HG03575 (cell line): ENCODE data around the gene NBAS.

Source experiments
- ATAC-seq: cut with Tn5 transposase; IDR thresholded peaks from one replicate; pipeline ENCODE4 v1.9.1; 2021; ENCODE audit not compliant: unreplicated experiment, insufficient number of reproducible peaks, low FRiP score; ENCODE audit errors: extremely low read depth

The NBAS gene

DNA sequence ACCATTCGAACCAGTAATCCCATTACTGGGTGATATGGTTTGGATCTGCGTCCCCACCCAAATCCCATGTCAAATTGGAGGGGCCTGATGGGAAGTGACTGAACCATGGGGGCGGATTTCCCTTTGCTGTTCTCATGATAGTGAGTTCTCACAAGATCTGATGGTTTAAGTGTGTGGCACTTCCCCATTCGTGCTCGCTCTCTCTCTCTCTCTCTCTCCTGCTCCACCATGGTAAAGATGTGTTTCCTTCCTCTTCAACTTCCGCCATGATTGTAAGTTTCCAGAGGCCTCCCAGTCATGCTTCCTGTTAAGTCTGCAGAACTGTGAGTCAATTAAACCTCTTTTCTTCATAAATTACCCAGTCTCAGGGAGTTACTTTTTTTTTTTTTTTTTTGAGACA, 62.6 kb downstream of the NBAS start:
- ATAC-seq: no peak

DNA sequence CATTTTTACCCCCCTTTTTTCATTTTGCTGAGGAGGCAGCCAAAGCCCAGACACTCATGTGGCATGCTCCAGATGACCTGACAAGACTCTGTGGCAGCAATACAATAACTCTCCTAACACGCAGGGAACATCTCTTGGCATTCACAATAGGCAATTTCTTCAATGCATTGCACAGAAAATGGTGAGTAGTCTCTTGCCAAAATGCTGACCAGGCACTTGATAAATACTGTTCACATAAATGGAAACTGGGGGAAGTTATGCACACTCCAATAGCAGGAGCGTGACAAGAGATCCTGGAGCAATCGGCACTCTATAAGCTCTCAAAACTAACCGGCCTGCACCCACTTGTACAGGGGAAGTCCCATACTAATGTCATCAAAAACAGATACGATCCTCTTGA, 66.3 kb downstream of the NBAS start:
- ATAC-seq: no peak

DNA sequence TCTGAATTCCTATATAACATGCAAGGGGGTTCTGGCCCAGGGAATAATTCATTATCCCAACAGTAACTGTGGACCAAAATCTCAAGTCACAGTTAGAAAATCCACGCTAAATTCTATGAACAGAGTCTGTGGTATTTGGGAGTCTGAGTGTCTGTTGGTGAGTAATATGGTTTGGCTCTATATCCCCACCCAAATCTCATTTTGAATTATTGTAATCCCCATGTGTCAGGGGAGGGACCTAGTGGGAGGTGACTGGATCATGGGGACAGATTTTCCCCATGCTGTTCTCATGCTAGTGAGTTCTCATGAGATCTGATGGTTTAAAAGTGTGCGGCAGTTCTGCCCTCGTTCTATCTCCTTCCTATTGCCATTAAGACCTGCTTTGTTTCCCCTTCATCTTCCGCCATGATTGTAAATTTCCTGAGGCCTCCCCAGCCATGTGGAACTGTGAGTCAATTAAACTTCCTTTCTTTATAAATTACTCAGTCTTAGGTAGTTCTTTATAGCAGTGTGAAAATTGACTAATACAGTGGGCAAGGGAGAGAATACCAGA, 68.3 kb downstream of the NBAS start:
- ATAC-seq: no peak

DNA sequence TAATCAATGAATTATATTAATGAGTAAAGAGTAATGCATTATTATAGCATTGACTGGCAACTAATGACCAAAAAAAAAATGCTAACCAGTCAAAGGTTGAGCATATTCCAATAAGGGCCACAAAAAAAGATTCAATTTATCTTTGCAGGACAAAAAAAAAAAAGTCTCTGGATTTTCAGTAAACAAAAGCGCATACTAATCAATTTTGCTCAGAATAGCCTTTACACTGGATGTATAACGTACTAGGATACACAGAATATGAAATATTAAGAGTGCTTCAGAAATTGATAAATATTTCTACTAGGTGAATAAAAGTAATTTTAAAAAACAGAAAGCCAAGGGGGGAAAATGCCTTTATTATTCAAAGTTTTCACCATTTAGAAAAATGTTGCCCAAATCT, 74.4 kb downstream of the NBAS start:
- ATAC-seq: no peak

DNA sequence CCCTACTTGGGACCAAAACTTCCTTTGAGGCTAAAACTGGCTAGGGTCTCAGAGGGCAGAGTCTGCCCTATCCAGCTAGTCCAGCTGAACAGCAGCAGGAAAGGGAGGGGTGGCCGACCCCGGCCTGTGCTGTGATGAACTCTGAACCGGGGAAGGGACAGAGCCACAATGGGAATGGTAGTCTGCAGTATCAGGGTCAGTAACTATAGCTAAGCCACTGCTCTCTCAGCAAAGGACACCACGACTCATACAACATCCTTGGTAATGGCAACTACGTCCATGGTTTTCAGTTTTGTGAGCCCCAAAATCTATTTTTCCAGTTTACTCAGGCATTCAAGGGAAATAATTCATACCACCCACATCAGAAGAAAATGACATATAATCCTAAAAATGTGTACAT, 75.2 kb downstream of the NBAS start:
- ATAC-seq: no peak

DNA sequence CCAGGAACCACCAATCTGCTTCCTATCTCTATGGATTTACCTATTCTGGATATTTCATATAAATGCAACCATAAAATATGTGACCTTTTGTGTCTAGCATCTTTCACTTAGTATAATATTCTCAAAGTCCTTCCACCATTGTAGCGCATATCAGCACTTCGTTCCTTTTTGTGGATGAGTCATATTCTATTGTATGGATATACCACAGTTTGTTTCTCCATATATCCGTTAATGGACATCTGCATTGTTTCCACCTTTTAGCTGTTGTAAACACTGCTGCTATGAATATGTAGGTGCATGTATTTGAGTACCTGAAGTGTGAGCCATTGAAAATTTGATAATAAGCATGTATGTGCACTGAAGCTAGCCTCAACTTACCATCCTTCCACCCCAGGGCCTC, 80.1 kb downstream of the NBAS start:
- no peak for ATAC-seq

DNA sequence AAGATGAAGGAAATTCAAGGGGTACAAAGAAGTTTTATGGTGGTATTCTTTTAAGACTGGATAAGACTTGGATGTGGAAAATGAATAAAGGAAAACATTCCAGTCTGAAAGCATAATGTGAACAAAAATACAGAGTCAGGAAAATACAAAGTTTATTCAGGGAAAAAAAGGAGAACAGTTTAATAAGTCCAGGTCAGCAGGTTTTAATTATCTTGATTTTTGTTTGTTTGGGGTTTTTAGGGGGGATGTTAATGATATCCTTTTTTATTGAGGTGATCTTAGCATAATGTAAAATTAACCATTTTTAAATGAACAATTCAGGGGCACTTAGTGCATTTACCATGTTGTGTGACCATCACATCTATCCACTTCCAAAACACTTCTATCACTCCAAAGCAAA, 80.6 kb downstream of the NBAS start:
- ATAC-seq: no peak

DNA sequence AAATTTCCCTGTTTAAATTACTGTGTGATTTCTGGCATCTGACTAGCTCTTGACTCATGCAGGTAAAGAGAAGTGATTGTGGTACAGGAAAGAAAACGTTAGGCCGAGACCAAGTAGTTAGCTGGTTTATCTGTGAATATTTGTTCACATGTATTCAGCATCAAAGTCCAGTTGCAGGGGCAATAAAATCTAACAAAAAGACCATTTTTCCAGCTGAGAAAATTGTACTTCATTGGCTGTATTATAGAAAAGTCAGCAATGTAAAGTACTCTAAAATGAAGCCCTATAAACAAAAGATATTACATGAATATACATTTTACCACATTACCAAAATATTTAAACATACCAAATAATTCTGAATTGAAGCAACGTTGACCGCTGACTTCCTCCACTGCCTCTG, 88.3 kb downstream of the NBAS start:
- no peak for ATAC-seq

DNA sequence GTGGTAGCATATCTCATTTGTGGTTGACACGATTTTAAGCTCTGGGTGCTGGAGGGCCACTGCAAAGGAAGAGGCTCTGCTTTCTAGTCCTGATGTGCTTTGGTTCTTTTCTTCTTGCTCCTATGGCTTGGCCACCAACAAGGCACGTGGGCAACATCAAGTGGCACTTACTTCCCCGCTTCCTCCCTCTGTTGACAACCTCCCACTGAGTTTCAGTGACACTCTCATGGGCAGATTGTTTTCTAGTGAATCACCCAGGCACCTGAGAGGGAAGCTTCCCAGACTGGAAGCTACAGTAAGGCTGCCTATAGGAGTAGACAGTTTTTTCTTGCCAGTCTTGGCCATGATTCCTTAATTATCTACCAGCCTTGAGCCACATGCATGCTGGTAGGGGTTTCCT, 89.0 kb downstream of the NBAS start:
- no peak for ATAC-seq

DNA sequence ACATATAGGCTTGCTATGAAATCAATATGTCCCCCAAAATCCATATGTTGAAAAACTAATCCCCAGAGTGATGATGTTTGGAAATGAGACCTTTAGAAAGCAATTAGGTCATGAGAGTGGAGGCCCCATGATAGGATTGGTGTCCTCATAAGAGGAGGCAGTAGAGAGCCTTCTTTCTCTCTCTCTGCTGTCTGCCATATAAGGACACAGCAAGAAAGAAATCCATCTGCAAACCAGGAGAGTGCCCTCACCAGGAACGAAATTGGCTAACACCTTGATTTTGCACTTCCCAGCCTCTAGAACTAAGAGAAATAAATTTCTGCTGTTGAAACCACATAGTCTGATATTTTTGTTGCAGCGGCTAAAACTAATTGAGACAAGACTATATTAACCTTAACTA, 89.5 kb downstream of the NBAS start:
- ATAC-seq: no peak

DNA sequence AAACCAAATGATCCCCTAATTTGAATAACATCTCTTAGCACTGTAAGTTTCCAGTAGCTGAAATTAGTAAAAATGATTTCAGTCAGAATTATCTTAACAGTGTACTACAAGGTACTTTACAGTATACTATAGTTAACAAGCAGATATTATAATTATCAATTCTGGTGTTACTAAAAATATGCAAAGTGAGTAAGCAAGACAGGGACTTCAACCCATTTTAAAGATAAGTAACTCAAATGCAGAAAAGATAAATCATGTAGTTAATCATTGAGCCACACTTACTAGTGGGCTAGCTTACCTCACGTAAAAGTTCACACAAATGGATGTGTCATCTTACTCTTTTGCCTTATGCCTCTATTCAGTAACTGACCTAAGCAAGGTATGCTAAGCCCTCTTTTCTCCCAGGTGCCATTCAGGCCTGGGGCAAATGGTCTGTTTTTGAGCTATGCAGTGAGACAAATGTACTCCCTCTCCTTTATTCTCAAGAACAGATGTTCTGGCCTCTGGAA, 101.0 kb downstream of the NBAS start:
- ATAC-seq: no peak

DNA sequence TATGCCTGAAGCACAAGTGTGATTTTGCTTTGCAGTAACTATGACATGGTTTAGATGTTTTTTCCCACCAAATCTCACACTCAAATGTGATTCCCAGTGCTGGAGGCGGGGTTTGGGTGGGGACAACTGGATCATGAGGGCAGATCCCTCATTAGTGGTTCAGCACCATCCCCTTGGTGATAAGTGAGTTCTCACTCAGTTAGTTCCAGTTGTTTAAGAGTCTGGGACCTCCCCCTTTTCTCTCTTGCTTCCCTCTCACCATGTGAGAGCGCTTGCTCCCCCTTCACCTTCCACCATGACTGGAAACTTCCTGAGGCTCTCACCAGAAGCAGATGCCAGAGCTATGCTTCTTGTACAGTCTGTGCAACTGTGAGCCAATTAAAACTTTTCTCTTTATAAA, 102.9 kb downstream of the NBAS start:
- ATAC-seq: no peak

DNA sequence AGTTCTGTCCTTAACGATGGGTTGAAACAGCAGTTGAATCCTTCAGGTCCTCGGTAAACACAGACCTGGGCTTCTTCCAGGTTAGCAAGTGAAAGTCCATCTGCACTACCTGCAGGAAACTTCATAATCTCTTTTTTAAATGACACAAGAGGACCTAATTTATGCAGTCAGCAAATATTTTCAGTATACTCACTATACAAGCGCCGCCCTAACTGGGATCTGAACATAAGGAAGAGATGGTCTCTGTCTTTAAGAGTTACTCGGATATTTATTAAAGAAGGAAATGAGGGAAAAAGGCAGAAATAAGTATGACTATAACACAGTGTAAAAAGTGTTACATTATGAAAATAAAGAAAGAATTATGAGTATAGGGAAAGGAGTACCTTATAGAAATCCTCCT, 103.3 kb downstream of the NBAS start:
- no peak for ATAC-seq

DNA sequence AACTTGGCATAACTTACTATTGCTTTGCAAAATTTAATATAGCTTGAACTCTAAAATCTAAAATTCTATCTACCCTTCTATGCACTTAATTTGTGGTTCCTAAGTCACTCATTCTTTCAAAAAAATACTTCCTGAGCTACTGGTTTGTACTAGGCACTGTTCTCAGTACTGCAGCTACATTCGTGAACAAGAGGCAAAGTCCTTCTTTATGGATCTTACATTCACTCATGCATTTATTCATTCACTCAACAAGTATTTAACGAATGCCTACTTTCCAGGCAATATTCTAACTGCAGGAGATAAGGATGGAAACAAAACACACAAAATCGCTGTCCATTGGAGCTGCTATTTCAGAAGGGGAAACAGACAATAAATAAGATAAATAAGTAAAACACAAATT, 104.8 kb downstream of the NBAS start:
- ATAC-seq: no peak

DNA sequence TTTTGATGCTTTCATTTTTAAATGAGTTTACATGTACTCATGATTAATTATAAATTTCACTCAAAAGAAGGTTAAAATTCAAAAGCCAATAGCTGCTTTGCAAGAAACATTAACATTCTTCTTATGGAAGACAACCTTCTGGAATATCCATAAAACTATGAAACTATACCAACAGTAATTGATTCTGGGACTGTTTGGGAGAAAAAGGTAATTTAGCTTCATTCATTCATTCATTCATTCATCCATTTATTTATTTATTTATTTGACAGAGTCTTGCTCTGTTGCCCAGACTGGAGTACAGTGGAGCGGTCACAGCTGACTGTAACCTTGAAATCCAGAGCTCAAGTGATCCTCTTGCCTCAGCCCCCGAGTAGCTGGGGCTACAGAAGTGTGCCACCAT, 110.3 kb downstream of the NBAS start:
- ATAC-seq: no peak

DNA sequence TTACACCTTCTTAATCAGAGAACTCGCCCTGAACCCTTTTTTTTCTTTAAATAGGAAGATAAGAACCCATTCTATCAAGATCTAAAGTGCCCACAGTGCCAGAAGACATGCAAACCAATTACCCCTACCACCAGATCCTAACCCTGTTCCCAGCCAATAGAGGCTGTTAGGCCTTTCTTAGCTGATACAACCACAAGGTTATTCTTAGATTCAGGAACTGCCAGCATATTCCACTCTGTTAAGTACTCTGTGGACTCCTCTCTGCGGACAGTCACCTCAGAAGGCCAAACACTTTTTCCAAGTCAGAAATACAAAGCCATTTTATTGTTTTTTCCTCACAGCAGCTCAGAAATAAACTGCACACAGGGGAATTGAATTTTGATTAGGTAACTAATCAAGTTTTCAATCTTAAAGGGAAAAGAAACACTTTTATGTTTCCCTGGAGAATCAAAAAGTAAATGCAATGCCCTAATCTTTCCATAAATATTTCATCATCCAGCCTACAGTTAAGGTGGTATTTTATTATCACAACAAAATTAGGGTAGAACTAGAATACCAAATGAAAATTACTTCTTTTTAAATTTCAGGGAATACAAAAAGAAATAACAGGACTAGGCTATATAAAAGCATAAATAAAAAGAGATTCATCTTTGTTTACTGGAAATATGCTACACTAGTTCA, 111.4 kb downstream of the NBAS start:
- ATAC-seq: no peak

DNA sequence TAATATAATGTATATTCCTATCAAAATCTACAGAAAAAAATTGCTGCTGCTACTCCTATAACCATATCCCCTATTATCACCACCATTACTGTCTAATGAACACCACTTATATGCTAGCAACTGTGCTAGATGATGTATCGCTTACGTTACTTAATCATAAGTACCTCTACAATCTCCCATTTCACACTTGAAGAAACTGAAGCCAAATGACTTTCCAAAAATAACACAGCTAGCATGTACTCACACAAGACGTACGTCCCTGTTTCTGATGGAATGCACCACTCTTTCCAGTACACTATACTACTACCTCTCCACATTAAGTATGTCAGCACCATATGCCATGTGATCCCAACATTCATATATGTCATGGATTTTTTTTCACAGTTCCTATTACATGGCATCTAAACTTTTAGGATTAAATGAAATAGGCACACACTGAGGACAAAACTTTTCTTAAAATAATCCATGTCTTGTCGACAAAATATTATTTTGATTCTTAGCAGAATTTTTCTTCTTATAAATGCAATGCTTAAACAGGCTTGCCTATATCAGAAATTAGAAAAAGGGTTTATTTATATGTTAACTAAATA, 112.8 kb downstream of the NBAS start:
- ATAC-seq: no peak

DNA sequence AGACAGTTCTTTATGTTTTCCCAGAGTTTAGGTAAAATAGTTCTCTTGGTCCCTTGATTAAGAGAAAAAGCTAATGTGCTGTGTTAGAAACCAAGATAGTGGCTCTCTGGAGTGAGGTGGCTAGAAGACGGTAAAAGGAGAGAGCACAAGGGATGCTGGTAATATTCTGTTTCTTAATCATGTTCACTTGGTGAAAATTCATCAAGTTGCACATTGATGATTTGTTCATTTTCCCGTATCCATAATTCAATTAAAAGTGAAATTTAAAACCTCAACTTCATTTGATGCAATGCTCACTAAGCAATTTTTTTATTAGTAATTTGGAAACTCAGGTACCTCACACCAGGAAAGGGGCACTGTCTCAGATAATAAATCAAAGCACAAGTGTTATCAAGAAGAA, 113.8 kb downstream of the NBAS start:
- no peak for ATAC-seq

DNA sequence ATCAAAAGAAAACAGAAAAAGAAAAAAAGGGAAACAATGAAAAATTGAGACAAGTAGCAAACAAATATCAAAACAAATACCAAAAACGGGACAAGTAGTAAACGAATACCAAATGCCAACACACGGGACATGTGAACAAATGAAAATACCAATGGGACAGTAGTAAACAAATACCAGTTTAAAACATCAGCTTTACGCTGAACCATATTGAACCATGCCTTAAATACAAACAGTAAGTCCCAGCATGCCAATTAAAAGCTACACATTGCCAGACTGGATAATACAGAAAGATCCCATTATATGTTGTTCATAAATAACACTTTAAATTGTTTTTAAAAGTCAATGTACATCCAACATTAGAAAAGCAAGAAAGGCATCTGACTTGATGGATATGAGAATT, 114.2 kb downstream of the NBAS start:
- ATAC-seq: no peak

DNA sequence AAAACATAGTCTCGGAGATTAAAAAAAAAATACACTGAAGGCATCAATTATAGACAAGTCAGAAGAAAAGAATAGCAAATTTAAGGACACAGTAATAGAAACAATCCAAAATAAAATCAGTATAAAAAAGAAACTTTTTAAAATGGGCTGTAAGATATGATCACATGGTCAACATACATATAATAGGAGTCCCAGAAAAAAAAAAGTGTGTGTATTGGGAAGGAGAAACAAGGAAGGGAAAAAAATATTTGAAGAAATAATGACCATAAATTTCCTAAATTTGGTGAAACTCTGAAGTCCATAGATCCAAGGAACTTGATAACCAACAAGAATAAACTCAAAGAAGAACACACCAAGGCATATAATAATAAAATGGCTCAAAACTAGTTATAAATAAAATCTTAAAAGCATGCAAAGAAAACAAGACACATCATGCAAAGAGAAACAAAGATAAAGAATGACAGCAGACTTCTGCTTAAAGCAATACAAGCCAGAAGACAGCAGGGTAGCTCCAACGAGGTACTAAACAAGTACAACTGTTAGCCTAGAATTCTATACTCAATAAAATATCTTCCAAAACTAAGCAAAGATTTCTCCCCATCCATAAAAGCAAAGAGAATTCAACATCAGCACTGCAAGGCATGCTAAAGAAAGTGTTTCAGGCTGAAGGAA, 115.1 kb downstream of the NBAS start:
- no peak for ATAC-seq
